GM10248 (cell line): ENCODE results near the gene SYNPO2.
"Not testable (repeated sequence)": the region's sequence is repeated elsewhere in the genome, so short reads cannot be mapped to it uniquely, and the experiment has no call there.

ENCODE experiments used
- CTCF ChIA-PET: fragments of 300-600 bp; sonication (Branson Sonifier 250); formaldehyde crosslinking; extraction: SDS; loops from one replicate; lab custom pipeline; 2021; ENCODE audit warnings: antibody characterized with exemption; lab: Yijun Ruan, JAX
- POLR2A ChIA-PET: fragments of 350-650 bp; sonication (Branson Sonifier 250); formaldehyde crosslinking; extraction: SDS; loops from one replicate; lab custom pipeline; 2020; ENCODE audit warnings: antibody characterized with exemption; lab: Yijun Ruan, JAX
- DNase-seq: peaks from one replicate; pipeline ENCODE4 v3.0.0; 2012; ENCODE audit errors: extremely low spot score
- CTCF ChIP-seq: IDR thresholded peaks from 2 replicates; pipeline ENCODE4 v1.5.1; 2012; ENCODE audit warnings: mild to moderate bottlenecking, low read depth; ENCODE audit errors: extremely low read depth, missing control alignments, control extremely low read depth

SYNPO2 gene

GRCh38 chr4:118994030-118994429 lies 105.4 kb downstream of the SYNPO2 start:
- POLR2A ChIA-PET: no interaction called here
- CTCF ChIA-PET: interaction anchor here (1.2 to 2.7 kb wide), 3 partner anchors 11 to 20 kb away, joined by 3 to 11 read pairs (median 3); no protein-coding TSS in a partner anchor

GRCh38 chr4:118995693-118996391 lies 107.2 kb downstream of the SYNPO2 start:
- ChIA-PET CTCF (interaction anchor here (0.9 to 2.7 kb wide), 3 partner anchors 15 to 633 kb away, joined by 3 to 11 read pairs (median 3); partner anchors contain the start of gene PDE5A), POLR2A (interaction anchor here (0.6 kb wide), 1 partner anchor 16 kb away, joined by 5 read pairs; no protein-coding TSS in a partner anchor)
- no peak for DNase-seq
- no peak for TF ChIP-seq CTCF

More at GRCh38 chr4:118994030-118994429, 105.4 kb downstream of the SYNPO2 start:
- DNase-seq: no peak
- no peak for TF ChIP-seq CTCF

- TF ChIP-seq CTCF: no peak
- DNase-seq: no peak
- ChIA-PET POLR2A (no interaction called here), CTCF (no interaction called here)
Measured at GRCh38 chr4:118997601-118998000, 108.9 kb downstream of the SYNPO2 start.

GRCh38 chr4:118999919-119000318 lies 111.3 kb downstream of the SYNPO2 start:
- POLR2A ChIA-PET: no interaction called here

GRCh38 chr4:119000400-119000799 lies 111.7 kb downstream of the SYNPO2 start:
- ChIA-PET POLR2A (no interaction called here), CTCF (interaction anchor here (0.8 kb wide), 1 partner anchor 16 kb away, joined by 3 read pairs; no protein-coding TSS in a partner anchor)
- no peak for DNase-seq
- no peak for TF ChIP-seq CTCF

More at GRCh38 chr4:118999919-119000318, 111.3 kb downstream of the SYNPO2 start:
- DNase-seq: no peak
- CTCF ChIA-PET: interaction anchor here (0.8 kb wide), 1 partner anchor 16 kb away, joined by 3 read pairs; no protein-coding TSS in a partner anchor
- TF ChIP-seq CTCF: no peak

- POLR2A ChIA-PET: no interaction called here
- TF ChIP-seq CTCF: no peak
- CTCF ChIA-PET: interaction anchor here (1.0 to 2.7 kb wide), 4 partner anchors 10 to 289 kb away, joined by 3 to 8 read pairs (median 3); no protein-coding TSS in a partner anchor
- DNase-seq: no peak
Measured at GRCh38 chr4:119002476-119002875, 113.8 kb downstream of the SYNPO2 start.

- CTCF ChIA-PET: interaction anchor here (1.0 to 2.7 kb wide), 3 partner anchors 38 to 288 kb away, joined by 3 to 8 read pairs (median 3); no protein-coding TSS in a partner anchor
- POLR2A ChIA-PET, DNase-seq: not testable (repeated sequence)
Measured at GRCh38 chr4:119003001-119003400, 114.3 kb downstream of the SYNPO2 start.
